Omental fat pad (tissue), 4 donors: ENCODE data around the gene PRPS1. TPM values are rescaled to one million over a fixed set of nuclear protein-coding genes. Genes with fewer than 3 reads are reported as not detected.
"Not testable (repeated sequence)": the region's sequence is repeated elsewhere in the genome, so short reads cannot be mapped to it uniquely, and the experiment has no call there.

Source experiments
- ATAC-seq: fragments of 150-250 bp; one replicate; pipeline ENCODE4 v1.9.1; 2016; ENCODE audit warnings: mild to moderate bottlenecking, moderate library complexity; ENCODE audit not compliant: low FRiP score
- DNase-seq: peaks from one replicate; pipeline ENCODE4 v3.0.0-alpha.2; 2019; ENCODE audit warnings: low spot score
- CTCF ChIP-seq, 3 donors: fragments of 450-650 bp; IDR thresholded peaks; one replicate each; pipeline ENCODE4 v1.5.1; 2016 to 2017; ENCODE audit warnings: antibody characterized with exemption in 3 of 3, mild to moderate bottlenecking in 3 of 3, moderate library complexity in 2 of 3
- total RNA-seq, 4 donors: library from RNA; depleted of rRNA; stranded (reverse); fragments of >200 nt; gene quantifications; one replicate each; pipeline ENCODE4 v1.1.0, GENCODE V29; 2016

The PRPS1 gene
- total RNA-seq, 4 donors from 2014 or later, result 16.4 to 43.6 (median 24.8) TPM

GRCh38 chrX:107684956-107685385, 56.7 kb downstream of the PRPS1 start:
- ATAC-seq (peak; percentile 60), DNase-seq (no peak)
- no peak for TF ChIP-seq CTCF (IDR thresholded peaks at IDR 0.05)

DNA sequence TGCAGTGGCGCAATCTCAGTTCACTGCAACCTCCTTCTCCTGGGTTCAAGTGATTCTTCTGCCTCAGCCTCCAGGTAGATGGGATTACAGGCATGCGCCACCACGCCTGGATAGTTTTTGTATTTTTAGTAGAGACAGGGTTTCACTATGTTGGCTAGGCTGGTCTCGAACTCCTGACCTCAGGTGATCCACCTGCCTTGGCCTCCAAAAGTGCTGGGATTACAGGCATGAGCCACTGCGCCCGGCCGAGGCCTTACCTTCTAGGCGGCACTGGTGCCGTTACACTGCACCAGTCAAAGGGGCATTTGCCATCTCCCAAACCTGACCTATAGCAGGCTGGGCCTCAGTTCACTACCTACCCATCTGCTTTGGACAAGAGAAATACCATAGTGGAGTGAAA, 57.3 kb downstream of the PRPS1 start:
- not testable (repeated sequence) for ATAC-seq, DNase-seq

DNA sequence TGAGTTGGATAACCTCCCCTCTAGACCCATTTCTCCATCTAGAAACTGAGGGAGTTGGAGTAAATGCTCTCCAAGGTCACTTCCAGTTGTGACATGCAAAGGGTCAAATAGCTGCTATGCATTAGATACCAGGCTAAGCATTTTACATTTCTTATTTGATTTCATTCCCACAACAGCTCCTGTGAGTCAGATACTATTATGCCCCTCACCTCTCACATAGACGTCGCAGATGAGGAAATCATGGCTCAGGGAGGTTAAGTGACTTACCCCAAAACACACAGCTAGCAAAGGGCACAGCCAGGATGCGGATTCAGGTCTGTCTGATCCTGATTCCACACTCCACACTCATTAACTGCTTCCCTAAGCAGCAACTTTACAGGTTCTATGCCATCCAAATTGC, 57.7 kb downstream of the PRPS1 start:
- TF ChIP-seq CTCF (IDR thresholded peaks at IDR 0.05), result no peak
- DNase-seq (no peak), ATAC-seq (no peak)

DNA sequence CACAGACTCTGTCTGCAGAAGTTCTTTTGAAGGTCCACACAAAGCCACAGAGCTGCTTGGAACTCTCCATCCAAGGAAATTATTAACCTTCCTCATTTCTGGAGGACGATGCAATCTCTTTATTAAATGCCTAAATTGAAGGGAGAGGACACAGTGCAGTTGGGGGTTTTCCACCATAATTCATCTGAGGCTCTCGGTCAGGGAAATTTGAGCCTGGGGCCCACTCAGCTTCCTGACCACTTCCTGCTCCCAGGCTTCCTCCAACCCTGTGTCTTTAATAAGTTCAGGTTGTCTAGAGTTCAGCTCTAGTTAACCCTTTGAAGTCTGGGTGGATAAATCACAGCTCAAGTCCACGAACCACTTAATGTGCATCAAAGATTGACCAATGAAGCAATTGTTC, 58.5 kb downstream of the PRPS1 start:
- ATAC-seq (no peak), DNase-seq (no peak)
- no peak for TF ChIP-seq CTCF (IDR thresholded peaks at IDR 0.05)

DNA sequence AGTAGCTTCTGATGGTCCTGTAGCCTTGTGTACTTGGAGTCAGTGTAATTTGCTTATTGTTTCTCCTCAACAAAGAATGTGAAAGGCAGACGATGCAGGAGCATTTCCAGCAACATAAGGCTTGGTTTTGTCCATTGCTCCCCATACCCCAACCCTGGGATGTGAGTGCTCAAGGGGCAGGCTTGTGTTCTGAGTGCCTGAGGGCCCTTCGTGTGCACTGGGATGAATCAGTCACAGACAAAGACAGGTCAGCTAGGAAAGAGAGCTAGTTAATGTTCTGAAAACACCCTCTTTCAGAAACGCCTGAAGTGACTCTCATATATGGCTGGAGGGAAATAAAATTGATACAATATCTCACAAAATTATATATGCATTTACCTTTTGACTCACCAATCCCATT, 59.1 kb downstream of the PRPS1 start:
- TF ChIP-seq CTCF (IDR thresholded peaks at IDR 0.05), result no peak
- DNase-seq (no peak), ATAC-seq (no peak)

DNA sequence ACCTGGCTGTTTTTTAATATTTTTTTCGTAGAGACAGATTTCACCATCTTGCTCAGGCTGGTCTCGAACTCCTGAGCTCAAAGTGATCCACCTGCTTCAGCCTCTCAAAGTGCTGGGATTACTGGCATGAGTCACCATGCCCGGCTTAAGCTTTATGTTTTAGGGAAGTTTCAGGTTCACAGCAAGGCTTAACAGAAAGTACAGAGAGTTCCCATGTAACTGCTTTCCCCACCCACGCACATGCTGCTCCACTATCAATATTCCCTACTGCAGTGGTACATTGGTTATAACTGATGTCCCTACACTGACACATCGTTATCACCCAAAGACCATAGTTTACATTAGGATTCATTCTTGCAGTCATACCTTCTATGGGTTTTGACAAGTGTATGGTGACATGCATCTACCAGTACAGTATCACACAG, 62.7 kb downstream of the PRPS1 start:
- ATAC-seq, result no peak
- DNase-seq, result no peak
- no peak for TF ChIP-seq CTCF (IDR thresholded peaks at IDR 0.05)

DNA sequence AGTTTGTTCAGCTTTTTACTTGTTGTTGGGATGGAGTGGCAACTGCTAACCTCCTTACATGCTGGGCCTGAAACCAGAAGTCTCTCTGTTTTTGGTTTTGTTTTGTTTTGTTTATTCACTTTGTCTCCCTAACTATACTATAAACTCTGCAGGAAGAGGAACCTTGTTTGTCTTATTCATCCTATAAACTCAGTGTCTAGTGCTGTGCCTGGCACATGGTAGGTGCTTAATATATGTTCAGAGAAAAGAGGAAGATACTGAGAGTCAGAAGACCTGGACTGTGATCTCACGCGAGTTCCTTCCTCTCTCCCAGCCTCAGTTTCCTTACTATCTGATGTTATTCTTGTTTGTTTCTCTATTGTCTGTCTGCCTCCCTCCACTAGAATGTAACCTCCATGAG, 71.3 kb downstream of the PRPS1 start:
- TF ChIP-seq CTCF (IDR thresholded peaks at IDR 0.05), result no peak

GRCh38 chrX:107700317-107700774, 72.0 kb downstream of the PRPS1 start:
- no peak for TF ChIP-seq CTCF (IDR thresholded peaks at IDR 0.05)
- DNase-seq, result no peak
- peak; percentile 81 for ATAC-seq

More for the DNA sequence above, 71.3 kb downstream of the PRPS1 start:
- DNase-seq, result no peak
- no peak for ATAC-seq
